Esophagus (tissue), 2 donors: ENCODE data around the gene STUM. TPM values are rescaled to one million over a fixed set of nuclear protein-coding genes. Genes with fewer than 3 reads are reported as not detected.

Experiments
- H3K27ac ChIP-seq, 2 donors: one replicate each; pipeline ENCODE4 v1.5.1; 2013; ENCODE audit warnings: low read depth in 2 of 2, mild to moderate bottlenecking in 2 of 2, inconsistent platforms in 1 of 2, low read length in 1 of 2, moderate library complexity in 1 of 2
- H3K27me3 ChIP-seq, 2 donors: one replicate each; pipeline ENCODE4 v1.6.1; 2013; ENCODE audit warnings: low read length in 2 of 2, control low read depth in 1 of 2, mild to moderate bottlenecking in 1 of 2; ENCODE audit not compliant: insufficient read depth in 2 of 2, control insufficient read depth in 1 of 2
- H3K36me3 ChIP-seq, 2 donors: one replicate each; pipeline ENCODE4 v1.6.1; 2013; ENCODE audit warnings: low read length in 1 of 2; ENCODE audit not compliant: control insufficient read depth in 2 of 2, insufficient read depth in 2 of 2
- H3K4me1 ChIP-seq, 2 donors: one replicate each; pipeline ENCODE4 v1.6.1; 2013; ENCODE audit warnings: low read length in 1 of 2; ENCODE audit not compliant: control insufficient read depth in 2 of 2, insufficient read depth in 2 of 2
- H3K4me3 ChIP-seq, 2 donors: one replicate each; pipeline ENCODE4 v1.5.1; 2013; ENCODE audit warnings: low read length in 2 of 2, mild to moderate bottlenecking in 2 of 2, low read depth in 1 of 2, moderate library complexity in 1 of 2
- H3K9me3 ChIP-seq, 2 donors: one replicate each; pipeline ENCODE4 v1.6.1; 2013; ENCODE audit warnings: mild to moderate bottlenecking in 2 of 2, low read depth in 1 of 2, low read length in 1 of 2, moderate library complexity in 1 of 2; ENCODE audit not compliant: control insufficient read depth in 2 of 2, insufficient read depth in 1 of 2
- WGBS, 2 donors: extraction: QIAGEN DNeasy Blood & Tissue Kit; methylation state at CpG; one replicate each; pipeline ENCODE4 v1.1.7; 2013; 5-methylcytosine and 5-hydroxymethylcytosine counted together
- polyA plus RNA-seq, 2 donors: library from polyadenylated mRNA; stranded (reverse); fragments of 200-250 nt; gene quantifications; one replicate each; pipeline ENCODE4 v1.2.3, GENCODE V29; 2013
- donor health status: healthy with polysubstance abuse.
- donor health status: Bipolar disorder and iron deficiency.

Gene STUM
- polyA plus RNA-seq, 2 donors, result 0.61 to 2.1 TPM

DNA sequence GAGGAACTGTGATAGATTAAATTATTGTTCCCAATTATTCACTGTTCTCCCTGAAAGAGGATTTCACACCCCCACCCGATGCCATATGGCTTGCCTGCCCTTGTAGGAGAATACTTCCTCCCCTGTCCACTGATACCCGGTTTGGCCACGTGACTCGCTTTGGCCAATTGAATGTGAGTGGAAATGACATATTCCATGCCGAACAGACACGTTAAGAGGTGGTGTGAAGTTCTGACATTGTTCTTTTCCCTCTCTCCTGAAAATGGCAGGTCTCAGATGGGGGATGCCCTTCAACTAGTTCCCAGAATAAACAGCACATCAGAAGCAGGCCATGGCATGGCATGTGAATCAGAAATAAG lies 5.3 kb downstream of the STUM start:
- no peaks in the 10 kb centered on the region for H3K36me3 ChIP-seq
- H3K4me1 ChIP-seq, result peaks cover 0 to 12% of the 10 kb centered on the region in 2 donors
- H3K27me3 ChIP-seq, result no peaks in the 10 kb centered on the region
- WGBS, 2 donors, result 84 to 89% methylated on average over 6 of the region's 6 CpGs
- no peaks in the 10 kb centered on the region for H3K9me3 ChIP-seq
- peak overlapping the region in 1 of 2 donors; percentile 7 for H3K27ac ChIP-seq
- H3K4me3 ChIP-seq, result no peak overlapping the region

DNA sequence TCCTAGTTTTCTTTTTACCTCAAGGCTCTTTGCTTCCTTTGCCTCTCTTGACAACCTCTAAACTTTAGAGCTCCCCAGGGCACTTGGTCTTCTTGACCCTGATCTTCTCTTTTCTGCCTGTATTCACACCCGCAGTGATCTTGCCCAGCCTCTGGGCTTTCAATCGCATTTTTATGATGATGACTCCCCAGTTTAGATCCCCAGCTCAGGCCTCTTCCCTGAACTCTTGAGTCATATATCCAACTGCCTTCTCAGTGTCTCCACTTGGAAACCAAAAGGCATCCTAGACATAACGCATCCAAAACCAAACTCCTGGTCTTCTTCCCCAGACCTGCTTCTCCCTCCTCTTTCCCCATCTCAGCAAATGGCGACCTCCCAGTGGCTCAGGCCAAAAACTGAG lies 6.5 kb downstream of the STUM start:
- Histone ChIP-seq H3K36me3 (no peaks in the 10 kb centered on the region), H3K4me1 (peaks cover 0 to 2% of the 10 kb centered on the region in 2 donors), H3K4me3 (no peak overlapping the region), H3K27me3 (no peaks in the 10 kb centered on the region), H3K27ac (no peak overlapping the region), H3K9me3 (no peaks in the 10 kb centered on the region)
- WGBS, 2 donors, result 91 to 93% methylated on average over 4 of the region's 4 CpGs

DNA sequence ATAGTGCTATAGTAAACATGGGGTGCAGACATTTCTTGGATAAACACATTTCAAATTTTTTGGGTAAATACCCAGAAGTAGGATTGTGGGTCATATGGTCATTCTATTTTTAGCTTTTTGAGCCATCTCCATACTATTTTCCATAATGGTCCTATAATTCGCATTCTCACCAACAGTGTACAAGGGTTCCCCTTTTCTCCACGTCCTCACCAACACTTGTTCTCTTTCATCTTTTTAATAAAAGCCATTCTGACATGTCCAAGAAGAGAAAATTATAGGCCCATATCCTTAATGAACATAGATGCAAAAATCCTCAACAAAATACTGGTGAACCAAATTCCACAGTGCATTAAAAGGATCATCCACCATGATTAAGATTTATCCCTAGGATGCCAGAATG lies 8.9 kb downstream of the STUM start:
- 84 to 87% methylated on average over 2 of the region's 2 CpGs for WGBS, 2 donors
- no peaks in the 10 kb centered on the region for H3K9me3 ChIP-seq

DNA sequence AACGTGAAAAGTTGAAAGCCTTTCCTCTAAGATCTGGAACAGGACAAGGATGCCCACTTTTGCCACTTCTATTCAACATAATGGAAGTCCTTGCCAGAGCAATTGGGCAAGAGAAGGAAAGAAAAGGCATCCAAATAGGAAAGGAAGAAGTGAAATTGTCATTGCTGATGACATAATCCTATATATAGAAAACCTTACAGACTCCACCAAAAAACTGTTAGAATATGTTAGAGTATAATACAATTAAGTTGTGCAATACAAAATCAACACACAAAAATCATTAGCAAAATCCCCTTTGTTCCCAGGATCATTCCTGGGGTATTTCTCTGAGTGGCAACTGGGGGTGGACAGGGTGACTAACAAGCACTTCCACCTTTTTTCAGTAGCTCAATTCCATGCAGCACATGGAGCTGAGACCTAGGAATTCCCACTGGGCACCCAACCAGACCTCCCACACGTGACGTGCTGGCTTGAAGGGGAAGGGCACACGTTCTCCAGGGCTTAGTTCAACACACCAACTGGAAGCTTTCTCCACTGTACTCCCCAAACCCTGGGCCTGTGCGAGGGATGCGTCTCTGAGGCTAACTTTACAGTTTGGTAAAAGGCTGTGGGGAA lies 9.6 kb downstream of the STUM start:
- Histone ChIP-seq H3K27ac (no peak overlapping the region), H3K9me3 (no peaks in the 10 kb centered on the region), H3K27me3 (no peaks in the 10 kb centered on the region), H3K4me1 (no peaks in the 10 kb centered on the region), H3K4me3 (no peak overlapping the region), H3K36me3 (no peaks in the 10 kb centered on the region)
- WGBS, 2 donors, result 63 to 66% methylated on average over 6 of the region's 6 CpGs

More for the DNA sequence above, 8.9 kb downstream of the STUM start:
- Histone ChIP-seq H3K36me3 (no peaks in the 10 kb centered on the region), H3K4me1 (no peaks in the 10 kb centered on the region), H3K4me3 (no peak overlapping the region), H3K27ac (no peak overlapping the region), H3K27me3 (no peaks in the 10 kb centered on the region)

DNA sequence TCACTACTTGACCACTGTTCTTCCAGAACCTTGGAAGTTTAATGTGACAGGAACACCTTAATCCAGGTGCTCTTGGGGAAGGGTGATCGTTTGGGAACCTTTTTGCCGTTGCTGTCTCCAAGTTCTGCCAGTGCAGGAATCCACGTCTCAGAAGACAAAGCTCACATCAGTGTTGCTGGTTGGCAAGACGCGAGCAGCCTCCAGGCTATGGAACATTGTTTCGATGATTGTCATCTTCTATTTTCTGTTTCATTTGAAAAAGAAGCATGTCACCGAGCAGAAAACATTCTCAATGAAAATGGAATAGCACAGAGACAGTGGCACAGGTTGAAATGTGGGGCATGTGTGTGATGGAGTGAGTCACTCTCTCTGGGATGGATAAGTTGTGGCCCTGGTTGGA lies 11.7 kb downstream of the STUM start:
- H3K27ac ChIP-seq, result no peak overlapping the region
- WGBS, 2 donors, result 72 to 81% methylated on average over 7 of the region's 7 CpGs
- no peaks in the 10 kb centered on the region for H3K27me3 ChIP-seq
- no peaks in the 10 kb centered on the region for H3K36me3 ChIP-seq
- no peaks in the 10 kb centered on the region for H3K9me3 ChIP-seq
- no peaks in the 10 kb centered on the region for H3K4me1 ChIP-seq
- no peak overlapping the region for H3K4me3 ChIP-seq

DNA sequence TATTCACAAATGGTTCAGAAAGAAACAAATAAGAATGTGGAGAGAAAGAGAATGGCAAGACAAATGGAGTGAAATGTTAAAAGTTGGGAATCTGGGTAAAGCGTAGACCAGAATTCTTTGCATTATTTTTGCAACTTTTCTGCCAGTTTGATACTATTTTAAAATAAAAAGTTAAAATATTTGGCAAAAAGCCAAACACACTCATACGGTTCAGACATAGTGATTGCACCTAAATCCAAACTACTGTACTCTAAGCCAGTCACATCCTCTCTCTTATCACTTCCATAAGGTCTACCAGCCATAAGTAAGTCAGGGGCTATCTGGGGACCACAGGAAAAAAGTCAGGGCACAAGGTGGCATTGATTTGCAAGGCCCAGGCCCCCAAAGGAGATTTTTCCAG lies 14.4 kb downstream of the STUM start:
- peak overlapping the region in 1 of 2 donors; percentile 2 for H3K27ac ChIP-seq
- H3K36me3 ChIP-seq, result no peaks in the 10 kb centered on the region
- 49 to 61% methylated on average over 2 of the region's 2 CpGs for WGBS, 2 donors

DNA sequence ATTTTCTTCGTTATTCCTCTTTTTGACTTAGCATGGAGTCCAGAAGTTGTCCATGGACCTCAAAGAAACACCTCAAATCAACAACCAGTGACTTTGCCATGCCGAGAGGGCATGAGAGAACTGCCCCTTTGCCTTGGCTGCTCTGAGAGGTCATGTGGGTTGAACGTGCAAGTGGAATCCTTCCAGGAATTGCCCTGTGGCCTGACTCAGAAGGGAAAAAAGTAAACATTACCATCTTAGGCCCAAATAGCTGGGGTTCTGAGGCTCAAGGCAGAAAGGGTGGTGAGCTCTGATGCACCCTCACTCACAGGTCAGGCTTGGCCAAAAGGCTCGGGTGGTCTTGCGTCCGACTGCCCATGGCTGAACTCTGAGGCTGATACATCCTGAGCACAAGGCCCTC lies 15.1 kb downstream of the STUM start:
- no peaks in the 10 kb centered on the region for H3K36me3 ChIP-seq
- no peaks in the 10 kb centered on the region for H3K27me3 ChIP-seq
- H3K27ac ChIP-seq, result peak overlapping the region in 1 of 2 donors; percentile 43
- no peaks in the 10 kb centered on the region for H3K4me1 ChIP-seq
- 75 to 78% methylated on average over 6 of the region's 6 CpGs for WGBS, 2 donors
- no peak overlapping the region for H3K4me3 ChIP-seq
- H3K9me3 ChIP-seq, result no peaks in the 10 kb centered on the region

More for the DNA sequence above, 14.4 kb downstream of the STUM start:
- H3K27me3 ChIP-seq, result no peaks in the 10 kb centered on the region
- no peaks in the 10 kb centered on the region for H3K9me3 ChIP-seq
- no peaks in the 10 kb centered on the region for H3K4me1 ChIP-seq
- H3K4me3 ChIP-seq, result no peak overlapping the region

DNA sequence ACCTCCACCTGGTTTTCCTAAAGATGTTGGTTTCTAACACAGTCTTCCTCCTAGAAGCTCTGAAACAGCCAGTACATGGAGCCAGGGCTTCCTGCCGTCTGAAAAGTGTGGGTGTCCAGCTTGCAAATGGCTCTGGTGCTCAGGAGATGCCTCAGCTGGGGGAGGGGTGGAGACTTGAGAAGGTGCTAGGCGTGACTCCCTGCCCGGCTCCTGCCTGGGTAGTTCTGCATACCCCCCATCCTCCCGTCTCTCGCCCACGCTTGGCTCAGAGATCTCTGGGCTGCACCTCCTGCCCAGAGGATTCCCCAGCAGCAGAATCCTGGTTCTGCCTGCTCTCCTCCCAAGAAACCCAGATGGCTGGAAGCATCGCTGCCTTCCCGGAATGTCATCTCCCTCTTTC lies 16.9 kb downstream of the STUM start:
- no peaks in the 10 kb centered on the region for H3K27me3 ChIP-seq
- H3K4me3 ChIP-seq, result no peak overlapping the region
- H3K9me3 ChIP-seq, result no peaks in the 10 kb centered on the region
- H3K27ac ChIP-seq, result no peak overlapping the region
- no peaks in the 10 kb centered on the region for H3K36me3 ChIP-seq
- 84 to 92% methylated on average over 8 of the region's 8 CpGs for WGBS, 2 donors
- no peaks in the 10 kb centered on the region for H3K4me1 ChIP-seq

DNA sequence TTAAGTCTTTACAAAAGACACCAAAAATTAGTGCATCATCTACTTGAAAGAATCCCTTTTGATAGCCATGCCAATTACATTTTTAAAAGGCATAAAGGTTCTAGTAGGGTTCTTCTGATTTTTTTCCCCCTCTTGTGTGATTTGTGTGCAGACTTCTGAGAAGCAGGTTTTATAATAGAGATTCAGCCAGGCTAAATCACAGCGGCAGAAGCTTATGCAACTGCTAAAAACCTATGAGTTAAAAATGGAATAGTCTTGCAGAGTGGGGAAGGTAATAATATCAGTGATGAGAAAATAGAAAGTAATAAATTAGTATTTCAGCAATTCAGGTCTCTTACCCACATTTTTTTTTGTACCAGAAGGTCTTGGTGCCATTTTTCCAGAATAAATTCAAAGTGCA lies 17.7 kb downstream of the STUM start:
- whole genome bisulfite sequencing, 2 donors, result 83 to 93% methylated on average over 1 of the region's 1 CpG
- no peak overlapping the region for H3K4me3 ChIP-seq
- no peaks in the 10 kb centered on the region for H3K9me3 ChIP-seq
- no peaks in the 10 kb centered on the region for H3K36me3 ChIP-seq
- no peaks in the 10 kb centered on the region for H3K27me3 ChIP-seq
- no peak overlapping the region for H3K27ac ChIP-seq
- H3K4me1 ChIP-seq, result no peaks in the 10 kb centered on the region

DNA sequence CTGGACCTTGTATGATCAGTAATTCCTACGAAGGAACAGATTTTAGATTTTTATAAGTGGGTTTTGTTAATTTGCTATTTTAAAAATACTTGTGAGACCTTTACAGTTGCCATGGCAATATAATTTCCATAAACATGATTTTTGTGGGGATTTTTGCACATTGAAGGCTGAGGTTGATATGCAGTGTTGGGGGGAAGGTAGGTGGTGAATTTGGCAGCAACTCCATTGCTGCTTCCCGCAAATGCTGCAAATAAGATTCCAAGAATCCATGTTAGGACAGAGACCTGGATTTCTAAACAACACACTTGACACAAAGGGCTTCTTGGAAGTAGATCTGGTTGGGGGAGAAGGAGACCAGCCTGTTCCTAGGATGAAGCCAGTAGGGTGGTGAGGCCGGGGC lies 18.2 kb downstream of the STUM start:
- Histone ChIP-seq H3K36me3 (no peaks in the 10 kb centered on the region), H3K4me3 (no peak overlapping the region), H3K4me1 (no peaks in the 10 kb centered on the region), H3K9me3 (no peaks in the 10 kb centered on the region), H3K27ac (no peak overlapping the region), H3K27me3 (no peaks in the 10 kb centered on the region)
- 77 to 78% methylated on average over 3 of the region's 3 CpGs for WGBS, 2 donors
